B cell (primary cell): ENCODE measurements around the gene PCDH9. TPM values are rescaled to one million over a fixed set of nuclear protein-coding genes. Genes with fewer than 3 reads are reported as not detected.

Source experiments
- ATAC-seq: fragments of 200-7000 bp; cut with Tn5 transposase; one replicate; pipeline ENCODE4 v1.10.0; 2021; ENCODE audit warnings: low read depth, mild to moderate bottlenecking, moderate number of reproducible peaks, moderate library complexity
- CTCF ChIA-PET: fragments of 350-600 bp; sonication (Branson Sonifier 250); formaldehyde crosslinking; loops from one replicate; lab custom pipeline; 2021; ENCODE audit warnings: antibody characterized with exemption, inconsistent platforms; lab: Charles Lee
- POLR2A ChIA-PET: fragments of 350-600 bp; sonication (Branson Sonifier 250); formaldehyde crosslinking; loops from one replicate; lab custom pipeline; 2021; ENCODE audit warnings: antibody characterized with exemption; lab: Charles Lee
- DNase-seq: peaks from one replicate; pipeline ENCODE4 v3.0.0; 2013
- H2AFZ ChIP-seq: 2 replicates; pipeline ENCODE4 v1.6.1; 2012; ENCODE audit warnings: mild to moderate bottlenecking, low read depth, low read length; ENCODE audit not compliant: insufficient read depth, poor library complexity, severe bottlenecking
- H3K27ac ChIP-seq, 2 donors: 1 replicate in 1 of 2; 2 replicates in 1 of 2; pipeline ENCODE4 v1.5.1; 2012 to 2013; ENCODE audit warnings: low read length in 2 of 2, mild to moderate bottlenecking in 2 of 2, moderate library complexity in 1 of 2
- H3K27me3 ChIP-seq, 4 experiments: fragments of 200-600 bp in 1 of 4; sonication (generic) in 1 of 4; replicated peaks in 1 of 4; 1 replicate in 2 of 4; 2 replicates in 2 of 4; pipeline versions ENCODE4 v1.6.1 to v1.7.0; 2013 to 2016; ENCODE audit warnings: low read length in 3 of 4, mild to moderate bottlenecking in 2 of 4, mixed read lengths in 1 of 4, moderate library complexity in 1 of 4; ENCODE audit not compliant: insufficient read depth in 4 of 4, control insufficient read depth in 3 of 4; ENCODE audit errors: control extremely low read depth in 1 of 4
- H3K36me3 ChIP-seq, 2 experiments: replicated peaks in 1 of 2; 1 replicate in 1 of 2; 2 replicates in 1 of 2; pipeline versions ENCODE4 v1.6.1 to v1.7.1; 2013; ENCODE audit warnings: low read length in 1 of 2; ENCODE audit not compliant: insufficient read depth in 2 of 2, control insufficient read depth in 1 of 2; ENCODE audit errors: control extremely low read depth in 1 of 2, extremely low read depth in 1 of 2
- H3K4me1 ChIP-seq, 2 donors: fragments of 200-600 bp in 1 of 2; sonication (generic) in 1 of 2; 1 replicate in 1 of 2; 2 replicates in 1 of 2; pipeline versions ENCODE4 v1.5.1 to v1.6.1; 2013 to 2017; ENCODE audit warnings: low read length in 2 of 2; ENCODE audit not compliant: control insufficient read depth in 2 of 2, insufficient read depth in 2 of 2
- H3K4me2 ChIP-seq: replicated peaks from 2 replicates; pipeline ENCODE3; 2012; ENCODE audit warnings: mild to moderate bottlenecking, low read depth, low read length; ENCODE audit not compliant: poor library complexity, severe bottlenecking
- H3K4me3 ChIP-seq, 5 experiments: fragments of 200-600 bp in 1 of 5; sonication (generic) in 1 of 5; 1 replicate in 3 of 5; 2 replicates in 2 of 5; pipeline versions ENCODE4 v1.5.1 to v1.7.0; 2011 to 2016; ENCODE audit warnings: low read length in 4 of 5, mild to moderate bottlenecking in 4 of 5, low read depth in 2 of 5, control low read depth in 1 of 5, moderate library complexity in 1 of 5; ENCODE audit not compliant: insufficient read depth in 1 of 5; ENCODE audit errors: control extremely low read depth in 1 of 5, extremely low read depth in 1 of 5
- H3K79me2 ChIP-seq: fragments of 200-600 bp; sonication (generic); one replicate; pipeline ENCODE4 v1.6.0; 2016; ENCODE audit warnings: low read length; ENCODE audit not compliant: control insufficient read depth, insufficient read depth
- H3K9ac ChIP-seq: fragments of 200-600 bp; sonication (generic); 2 replicates; pipeline ENCODE4 v1.6.1; 2017; ENCODE audit warnings: mild to moderate bottlenecking, low read length, moderate library complexity
- H3K9me3 ChIP-seq, 3 donors: one replicate each; pipeline versions ENCODE4 v1.6.1 to v1.7.1; 2013; ENCODE audit warnings: low read length in 2 of 3; ENCODE audit not compliant: control insufficient read depth in 2 of 3, insufficient read depth in 1 of 3; ENCODE audit errors: control extremely low read depth in 1 of 3
- H4K20me1 ChIP-seq: 2 replicates; pipeline ENCODE4 v1.6.0; 2012; ENCODE audit warnings: mild to moderate bottlenecking, low read length; ENCODE audit not compliant: insufficient read depth, control insufficient read depth, poor library complexity, severe bottlenecking
- H3K27ac Mint-ChIP-seq: one replicate; pipeline ENCODE4 v1.8.0; 2021; ENCODE audit warnings: mixed read lengths
- H3K27me3 Mint-ChIP-seq: one replicate; pipeline ENCODE4 v1.8.0; 2021; ENCODE audit warnings: mixed read lengths
- H3K4me1 Mint-ChIP-seq: one replicate; pipeline ENCODE4 v1.8.0; 2021; ENCODE audit warnings: mixed read lengths
- H3K4me3 Mint-ChIP-seq: one replicate; pipeline ENCODE4 v1.8.0; 2021; ENCODE audit warnings: mixed read lengths
- H3K9me3 Mint-ChIP-seq: one replicate; pipeline ENCODE4 v1.8.0; 2022; ENCODE audit warnings: mixed read lengths; ENCODE audit not compliant: insufficient read depth
- EZH2 ChIP-seq: IDR thresholded peaks from 2 replicates; pipeline ENCODE4 v1.6.1; 2012; ENCODE audit warnings: borderline replicate concordance, low read depth, mild to moderate bottlenecking, moderate library complexity, low read length; ENCODE audit not compliant: insufficient read depth, poor library complexity, severe bottlenecking
- WGBS: methylation state at CpG from one replicate; pipeline ENCODE4 v1.1.5; 2013; ENCODE audit warnings: missing lambda C conversion rate; ENCODE audit not compliant: insufficient coverage; 5-methylcytosine and 5-hydroxymethylcytosine counted together
- intact Hi-C: fragments of 100-400 bp; cut with micrococcal nuclease; formaldehyde crosslinking; loops from one replicate; pipeline ENCODE4 v1.10.0; 2022
- polyA plus RNA-seq: library from polyadenylated mRNA; depleted of rRNA; stranded (reverse); fragments of >200 nt; gene quantifications from 2 replicates; pipeline ENCODE4 v1.2.3, GENCODE V29; 2012
- total RNA-seq, 2 donors: library from RNA; stranded (reverse); fragments of 120-200 nt in 1 of 2; gene quantifications; 1 replicate in 1 of 2; 2 replicates in 1 of 2; pipeline versions ENCODE4 v1.2.3 to v1.2.4, GENCODE V29; 2013 to 2022
- TF ChIP-seq, protein P1 (sequence below): fragments of 200-600 bp; IDR thresholded peaks from one replicate; pipeline ENCODE4 v1.8.0; 2022; ENCODE audit warnings: antibody characterized with exemption, mild to moderate bottlenecking

PCDH9 gene
- total and polyA plus RNA-seq, 2 donors (not counting 1 experiment from before 2014, with no cell fraction given) = 13.1 to 21.8 TPM

DNA sequence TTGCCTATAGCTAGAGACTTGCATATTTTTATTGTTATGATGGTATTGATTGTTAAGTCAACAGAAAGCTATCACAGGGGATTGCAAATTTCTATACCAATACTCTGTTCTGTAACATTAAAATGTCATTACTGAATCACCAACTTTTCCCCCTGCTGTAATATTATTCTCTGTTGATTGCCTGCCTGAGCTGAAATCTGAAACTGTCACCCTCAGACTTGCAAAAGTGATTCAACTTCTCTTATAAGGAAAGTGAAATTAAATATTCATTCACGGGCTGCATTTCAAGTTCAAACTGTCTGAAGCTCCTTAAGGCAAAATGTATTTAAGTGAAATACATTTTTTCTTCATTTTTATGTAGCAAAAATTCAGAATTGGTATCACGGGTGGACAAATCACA, 723.2 kb downstream of the PCDH9 start:
- H3K36me3 ChIP-seq = no peaks in the 10 kb centered on the region
- H3K4me1 Mint-ChIP-seq = peaks cover 4% of the 10 kb centered on the region
- H3K9ac ChIP-seq = no peak overlapping the region
- H3K4me3 ChIP-seq = no peak overlapping the region
- TF ChIP-seq, protein P1, sequence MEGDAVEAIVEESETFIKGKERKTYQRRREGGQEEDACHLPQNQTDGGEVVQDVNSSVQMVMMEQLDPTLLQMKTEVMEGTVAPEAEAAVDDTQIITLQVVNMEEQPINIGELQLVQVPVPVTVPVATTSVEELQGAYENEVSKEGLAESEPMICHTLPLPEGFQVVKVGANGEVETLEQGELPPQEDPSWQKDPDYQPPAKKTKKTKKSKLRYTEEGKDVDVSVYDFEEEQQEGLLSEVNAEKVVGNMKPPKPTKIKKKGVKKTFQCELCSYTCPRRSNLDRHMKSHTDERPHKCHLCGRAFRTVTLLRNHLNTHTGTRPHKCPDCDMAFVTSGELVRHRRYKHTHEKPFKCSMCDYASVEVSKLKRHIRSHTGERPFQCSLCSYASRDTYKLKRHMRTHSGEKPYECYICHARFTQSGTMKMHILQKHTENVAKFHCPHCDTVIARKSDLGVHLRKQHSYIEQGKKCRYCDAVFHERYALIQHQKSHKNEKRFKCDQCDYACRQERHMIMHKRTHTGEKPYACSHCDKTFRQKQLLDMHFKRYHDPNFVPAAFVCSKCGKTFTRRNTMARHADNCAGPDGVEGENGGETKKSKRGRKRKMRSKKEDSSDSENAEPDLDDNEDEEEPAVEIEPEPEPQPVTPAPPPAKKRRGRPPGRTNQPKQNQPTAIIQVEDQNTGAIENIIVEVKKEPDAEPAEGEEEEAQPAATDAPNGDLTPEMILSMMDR = no peak
- no peak for TF ChIP-seq EZH2
- ChIA-PET POLR2A (no interaction called here), CTCF (no interaction called here)
- no peaks in the 10 kb centered on the region for H3K27me3 Mint-ChIP-seq
- H3K27ac Mint-ChIP-seq = no peak overlapping the region
- no peak overlapping the region for H3K27ac ChIP-seq
- no peak overlapping the region for H2AFZ ChIP-seq
- no peak overlapping the region for H3K4me3 Mint-ChIP-seq
- H3K79me2 ChIP-seq = no peaks in the 10 kb centered on the region
- H3K27me3 ChIP-seq = no peaks in the 10 kb centered on the region
- H3K9me3 ChIP-seq = peaks cover 0 to 2% (median 0%) of the 10 kb centered on the region in 3 donors
- peaks cover 4% of the 10 kb centered on the region for H3K9me3 Mint-ChIP-seq
- no peaks in the 10 kb centered on the region for H4K20me1 ChIP-seq
- no peak for ATAC-seq
- intact Hi-C loops = no loop called here
- no peaks in the 10 kb centered on the region for H3K4me1 ChIP-seq
- H3K4me2 ChIP-seq = no peak overlapping the region
- no peak for DNase-seq
- WGBS = no CpG with 5 or more reads among the region's 2 CpGs

DNA sequence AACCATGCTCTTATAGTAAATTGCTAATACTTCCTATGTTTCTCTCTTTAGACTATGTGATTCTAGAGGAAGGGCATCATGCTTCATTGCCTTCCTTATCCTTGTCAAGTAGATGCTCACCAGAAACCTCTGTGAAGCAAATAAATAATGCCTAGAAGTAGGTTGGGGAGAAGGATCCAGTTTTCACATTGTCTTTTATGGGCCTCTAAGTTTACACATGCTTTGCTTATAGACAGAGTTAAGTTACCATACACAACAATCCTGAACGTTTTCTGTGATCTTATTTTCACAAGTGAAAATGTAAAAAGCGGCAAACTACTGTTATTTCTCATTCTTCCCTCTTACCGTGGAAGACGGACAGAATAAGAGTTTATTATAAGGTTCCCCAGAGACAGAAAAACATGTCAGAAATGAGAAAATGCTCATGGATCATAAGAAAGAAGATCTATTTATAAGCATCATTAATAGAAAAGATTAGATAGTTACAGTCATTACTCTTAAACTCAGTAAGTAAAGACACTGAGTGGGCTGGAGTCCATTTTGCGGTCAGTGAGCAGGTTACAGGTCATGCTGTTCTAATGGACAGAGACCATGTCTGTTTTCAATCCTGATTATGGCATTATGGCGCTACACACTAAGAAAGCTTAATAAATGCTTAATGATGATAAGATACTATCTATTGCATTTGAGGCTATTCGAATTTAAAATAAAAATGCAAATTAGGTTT, 723.9 kb downstream of the PCDH9 start:
- TF ChIP-seq, protein P1 = no peak
- no peak for TF ChIP-seq EZH2
- intact Hi-C loops = no loop called here
- H3K9me3 Mint-ChIP-seq = no peaks in the 10 kb centered on the region
- ChIA-PET CTCF (no interaction called here), POLR2A (no interaction called here)
- H3K4me3 ChIP-seq = no peak overlapping the region
- ATAC-seq (no peak), DNase-seq (no peak)
- H3K4me2 ChIP-seq = no peak overlapping the region
- H3K27ac Mint-ChIP-seq = no peak overlapping the region
- H3K9me3 ChIP-seq = no peaks in the 10 kb centered on the region
- H3K27me3 Mint-ChIP-seq = no peaks in the 10 kb centered on the region
- H3K27me3 ChIP-seq = no peaks in the 10 kb centered on the region
- peaks cover 4% of the 10 kb centered on the region for H3K4me1 Mint-ChIP-seq
- H3K79me2 ChIP-seq = no peaks in the 10 kb centered on the region
- H3K4me3 Mint-ChIP-seq = no peak overlapping the region
- H3K36me3 ChIP-seq = no peaks in the 10 kb centered on the region
- no peak overlapping the region for H3K27ac ChIP-seq
- no peak overlapping the region for H3K9ac ChIP-seq
- no peak overlapping the region for H2AFZ ChIP-seq
- no peaks in the 10 kb centered on the region for H3K4me1 ChIP-seq
- no CpG with 5 or more reads among the region's 7 CpGs for WGBS
- no peaks in the 10 kb centered on the region for H4K20me1 ChIP-seq
